Keratinocyte (primary cell): ENCODE data around the gene SLC26A9. TPM values are rescaled to one million over a fixed set of nuclear protein-coding genes. Genes with fewer than 3 reads are reported as not detected.

Experiments
- DNase-seq: peaks from one replicate; pipeline ENCODE4 v3.0.0-alpha.2; 2011; ENCODE audit warnings: low read depth, missing footprints, low spot score
- FAIRE-seq: peaks from 2 replicates; lab custom pipeline; 2011; peaks lifted over from hg19 to GRCh38; lab: Jason Lieb, UNC
- H2AFZ ChIP-seq: 2 replicates; pipeline ENCODE4 v1.6.0; 2012; ENCODE audit warnings: low read length, control low read depth, inconsistent platforms; ENCODE audit not compliant: control insufficient read depth
- H3K27ac ChIP-seq: 2 replicates; pipeline ENCODE4 v1.5.1; 2011; ENCODE audit warnings: low read length; ENCODE audit not compliant: control insufficient read depth, insufficient read depth
- H3K27me3 ChIP-seq: 3 replicates; pipeline ENCODE4 v1.6.0; 2011; ENCODE audit warnings: low read length; ENCODE audit not compliant: control insufficient read depth, insufficient read depth; ENCODE audit errors: extremely low read depth
- H3K36me3 ChIP-seq, 2 experiments: 2 replicates in 1 of 2; 3 replicates in 1 of 2; pipeline ENCODE4 v1.5.1; 2011; ENCODE audit warnings: low read length in 2 of 2, mild to moderate bottlenecking in 1 of 2; ENCODE audit not compliant: control insufficient read depth in 2 of 2, insufficient read depth in 2 of 2; ENCODE audit errors: extremely low read depth in 1 of 2
- H3K4me1 ChIP-seq: 3 replicates; pipeline ENCODE4 v1.5.1; 2011; ENCODE audit warnings: low read length; ENCODE audit not compliant: control insufficient read depth, insufficient read depth; ENCODE audit errors: extremely low read depth
- H3K4me2 ChIP-seq: 3 replicates; pipeline ENCODE4 v1.6.0; 2011; ENCODE audit warnings: low read depth, low read length; ENCODE audit not compliant: control insufficient read depth, insufficient read depth; ENCODE audit errors: extremely low read depth
- H3K4me3 ChIP-seq, 3 experiments: fragments of 200-600 bp in 1 of 3; sonication (generic) in 1 of 3; 2 replicates in 2 of 3; 3 replicates in 1 of 3; pipeline ENCODE4 v1.5.1; 2011 to 2016; ENCODE audit warnings: low read length in 3 of 3, mild to moderate bottlenecking in 3 of 3, control low read depth in 2 of 3, inconsistent platforms in 1 of 3, low read depth in 1 of 3, mixed read lengths in 1 of 3, mixed run types in 1 of 3, moderate library complexity in 1 of 3; ENCODE audit not compliant: control insufficient read depth in 2 of 3, insufficient read depth in 2 of 3; ENCODE audit errors: extremely low read depth in 1 of 3
- H3K79me2 ChIP-seq: 2 replicates; pipeline ENCODE4 v1.6.0; 2012; ENCODE audit warnings: low read length; ENCODE audit not compliant: control insufficient read depth, insufficient read depth
- H3K9ac ChIP-seq: 3 replicates; pipeline ENCODE4 v1.6.0; 2011; ENCODE audit warnings: low read length; ENCODE audit not compliant: control insufficient read depth, insufficient read depth; ENCODE audit errors: extremely low read depth
- H3K9me1 ChIP-seq: 3 replicates; pipeline ENCODE4 v1.6.0; 2011; ENCODE audit warnings: low read length; ENCODE audit not compliant: control insufficient read depth, insufficient read depth; ENCODE audit errors: extremely low read depth
- H3K9me3 ChIP-seq: 2 replicates; pipeline ENCODE4 v1.5.1; 2012; ENCODE audit warnings: low read depth, low read length; ENCODE audit not compliant: control insufficient read depth
- H4K20me1 ChIP-seq: 3 replicates; pipeline ENCODE4 v1.6.0; 2011; ENCODE audit warnings: low read length; ENCODE audit not compliant: control insufficient read depth, insufficient read depth; ENCODE audit errors: extremely low read depth
- EZH2 ChIP-seq: IDR thresholded peaks from one replicate; pipeline ENCODE4 v1.6.1; 2012; ENCODE audit warnings: inconsistent platforms, mild to moderate bottlenecking, low read length, moderate library complexity
- dilution Hi-C: fragments of 300-500 bp; cut with MboI; formaldehyde crosslinking; loops from one replicate; pipeline ENCODE4 v1.7.0; 2020; ENCODE audit warnings: low sequenced_read_pairs; ENCODE audit not compliant: extremely low pct_ligation_motif_present
- polyA plus RNA-seq, 5 experiments: library from polyadenylated mRNA; depleted of rRNA in 3 of 5; stranded (reverse) in 3 of 5; stranded (forward) in 1 of 5; unstranded in 1 of 5; fragments of >200 nt; gene quantifications; 1 replicate in 1 of 5; 2 replicates in 3 of 5; 3 replicates in 1 of 5; pipeline versions ENCODE4 v1.2.1 to v1.2.3, GENCODE V29; 2011 to 2012; ENCODE audit warnings: missing spikeins in 2 of 5, low read depth in 1 of 5, low replicate concordance in 1 of 5
- TF ChIP-seq, protein P1 (sequence below), 3 experiments: IDR thresholded peaks in 1 of 3; conservative IDR thresholded peaks in 1 of 3; optimal IDR thresholded peaks in 1 of 3; 2 replicates in 2 of 3; 3 replicates in 1 of 3; pipeline versions ENCODE3 to v1.5.1; 2011; ENCODE audit warnings: low read length in 3 of 3, mild to moderate bottlenecking in 3 of 3, moderate library complexity in 2 of 3, control low read depth in 1 of 3, inconsistent platforms in 1 of 3; ENCODE audit not compliant: insufficient read depth in 2 of 3; ENCODE audit errors: extremely low read depth in 1 of 3

Gene SLC26A9
- polyA plus RNA-seq, 1 donor (not counting 4 experiments of a cell fraction or from before 2014, with no cell fraction given) = 0.03 TPM

DNA sequence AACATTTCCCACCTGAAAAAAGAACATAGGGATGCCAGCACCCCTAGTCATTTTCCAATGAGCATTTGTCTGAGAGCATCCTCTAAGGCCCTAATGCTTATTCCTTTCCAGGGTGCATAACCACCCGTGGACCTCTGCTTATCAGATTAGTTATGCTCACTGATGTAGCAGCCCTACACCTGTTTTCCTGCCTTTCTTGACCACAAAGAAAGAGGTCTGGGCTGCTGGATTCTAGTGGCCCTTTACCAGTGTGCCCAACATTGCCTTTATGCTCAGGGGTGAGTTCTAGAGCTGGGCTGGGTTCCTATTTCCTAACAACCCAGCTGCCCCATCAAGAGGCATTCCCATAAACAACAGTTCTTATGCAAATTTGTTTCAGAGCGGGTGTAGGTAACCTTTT is 73.0 kb downstream of the SLC26A9 start:
- Histone ChIP-seq H3K27me3 (no peaks in the 10 kb centered on the region), H3K4me1 (no peaks in the 10 kb centered on the region), H3K4me2 (no peak overlapping the region), H3K36me3 (no peaks in the 10 kb centered on the region), H4K20me1 (no peaks in the 10 kb centered on the region), H2AFZ (no peak overlapping the region), H3K9me1 (no peaks in the 10 kb centered on the region), H3K79me2 (no peaks in the 10 kb centered on the region), H3K9me3 (no peaks in the 10 kb centered on the region), H3K4me3 (no peak overlapping the region), H3K27ac (no peak overlapping the region), H3K9ac (no peak overlapping the region)
- TF ChIP-seq EZH2 = no peak
- TF ChIP-seq, protein P1, sequence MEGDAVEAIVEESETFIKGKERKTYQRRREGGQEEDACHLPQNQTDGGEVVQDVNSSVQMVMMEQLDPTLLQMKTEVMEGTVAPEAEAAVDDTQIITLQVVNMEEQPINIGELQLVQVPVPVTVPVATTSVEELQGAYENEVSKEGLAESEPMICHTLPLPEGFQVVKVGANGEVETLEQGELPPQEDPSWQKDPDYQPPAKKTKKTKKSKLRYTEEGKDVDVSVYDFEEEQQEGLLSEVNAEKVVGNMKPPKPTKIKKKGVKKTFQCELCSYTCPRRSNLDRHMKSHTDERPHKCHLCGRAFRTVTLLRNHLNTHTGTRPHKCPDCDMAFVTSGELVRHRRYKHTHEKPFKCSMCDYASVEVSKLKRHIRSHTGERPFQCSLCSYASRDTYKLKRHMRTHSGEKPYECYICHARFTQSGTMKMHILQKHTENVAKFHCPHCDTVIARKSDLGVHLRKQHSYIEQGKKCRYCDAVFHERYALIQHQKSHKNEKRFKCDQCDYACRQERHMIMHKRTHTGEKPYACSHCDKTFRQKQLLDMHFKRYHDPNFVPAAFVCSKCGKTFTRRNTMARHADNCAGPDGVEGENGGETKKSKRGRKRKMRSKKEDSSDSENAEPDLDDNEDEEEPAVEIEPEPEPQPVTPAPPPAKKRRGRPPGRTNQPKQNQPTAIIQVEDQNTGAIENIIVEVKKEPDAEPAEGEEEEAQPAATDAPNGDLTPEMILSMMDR (optimal IDR thresholded peaks at IDR 0.05 in 1 of 3, IDR thresholded peaks at IDR 0.05 in 1 of 3, conservative IDR thresholded peaks at IDR 0.05 in 1 of 3; ENCODE audit: extremely low read depth in 1 of 3, insufficient read depth in 2 of 3, low read length in 3 of 3) = no peak
- FAIRE-seq (no peak), DNase-seq (no peak)
- dilution Hi-C loops = no loop called here

Other genes starting within 250 kb of the SLC26A9 start
- gene NUCKS1, start 193.3 kb downstream of the SLC26A9 start, polyA plus RNA-seq = 38.0 to 71.6 TPM (median 46.1 TPM) in 3 replicates
- gene RAB29, start 168.0 kb downstream of the SLC26A9 start, polyA plus RNA-seq = 26.7 to 28.0 TPM (median 27.3 TPM) in 3 replicates
- gene SLC41A1, start 130.3 kb downstream of the SLC26A9 start, polyA plus RNA-seq = 11.0 to 22.5 TPM (median 21.7 TPM) in 3 replicates
- 0.03 to 0.05 TPM (median 0.04 TPM) in 3 replicates for gene PM20D1, start 93.3 kb downstream of the SLC26A9 start, polyA plus RNA-seq
- gene RAB7B, start 59.9 kb upstream of the SLC26A9 start, polyA plus RNA-seq = 39.2 to 88.7 TPM (median 47.8 TPM) in 3 replicates
- 0.26 to 0.68 TPM (median 0.33 TPM) in 3 replicates for gene CTSE, start 80.4 kb upstream of the SLC26A9 start, polyA plus RNA-seq
- not detected in 3 replicates for gene RHEX, start 109.7 kb upstream of the SLC26A9 start, polyA plus RNA-seq
- gene AVPR1B, start 173.9 kb upstream of the SLC26A9 start, polyA plus RNA-seq = not detected in 3 replicates